RWPE2 (cell line): ENCODE measurements around the gene KIAA0930.

Experiments
- ATAC-seq: fragments of 200-7000 bp; cut with Tn5 transposase; 3 replicates; pipeline ENCODE4 v1.9.1; 2021; ENCODE audit warnings: low read depth
- DNase-seq: peaks from one replicate; pipeline ENCODE4 v3.0.0-alpha.2; 2020; ENCODE audit warnings: low spot score
- H3K27ac ChIP-seq: fragments of 450-650 bp; 2 replicates; pipeline ENCODE4 v1.5.1; 2017; ENCODE audit warnings: mild to moderate bottlenecking; ENCODE audit not compliant: poor library complexity, severe bottlenecking
- H3K27me3 ChIP-seq: fragments of 250-450 bp; sonication (Bioruptor Pico); 2 replicates; pipeline ENCODE4 v1.5.1; 2021; ENCODE audit warnings: mild to moderate bottlenecking, moderate library complexity; ENCODE audit not compliant: insufficient read depth, poor library complexity, severe bottlenecking
- H3K36me3 ChIP-seq: fragments of 250-450 bp; sonication (Bioruptor Pico); 2 replicates; pipeline ENCODE4 v1.5.1; 2020; ENCODE audit warnings: low read depth, mild to moderate bottlenecking, moderate library complexity
- H3K4me1 ChIP-seq: fragments of 250-450 bp; sonication (Bioruptor Pico); 2 replicates; pipeline ENCODE4 v1.5.1; 2021; ENCODE audit warnings: mild to moderate bottlenecking, moderate library complexity; ENCODE audit not compliant: insufficient read depth, poor library complexity, severe bottlenecking
- H3K4me3 ChIP-seq: fragments of 250-450 bp; sonication (Bioruptor Pico); 2 replicates; pipeline ENCODE4 v1.5.1; 2021; ENCODE audit warnings: mild to moderate bottlenecking, moderate library complexity; ENCODE audit not compliant: severe bottlenecking
- H3K9me3 ChIP-seq: fragments of 250-450 bp; sonication (Bioruptor Pico); 2 replicates; pipeline ENCODE4 v1.5.1; 2021; ENCODE audit warnings: mild to moderate bottlenecking, moderate library complexity; ENCODE audit not compliant: severe bottlenecking
- TF ChIP-seq, protein P1 (sequence below): fragments of 450-650 bp; IDR thresholded peaks from one replicate; pipeline ENCODE4 v1.5.1; 2017; ENCODE audit warnings: mild to moderate bottlenecking, moderate library complexity; ENCODE audit not compliant: poor library complexity, severe bottlenecking

The KIAA0930 gene

DNA sequence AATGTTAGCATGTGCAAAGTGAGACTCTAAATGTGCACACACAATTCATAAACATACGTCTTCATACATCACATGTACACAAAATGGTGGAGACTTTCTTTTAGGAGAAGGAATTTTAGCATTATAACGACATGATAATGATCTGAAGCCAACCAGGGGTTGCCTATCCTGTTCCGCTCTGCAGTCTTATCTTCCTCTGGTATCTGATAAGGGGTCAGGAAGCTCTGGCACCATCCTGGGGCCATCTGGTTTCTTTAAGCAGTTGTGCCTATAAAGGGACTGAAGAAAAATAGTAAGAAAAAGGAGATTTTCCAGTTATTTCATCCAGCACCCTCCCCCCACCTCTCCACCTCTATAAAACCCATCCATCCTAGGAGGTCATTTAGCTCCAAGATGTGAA is 82.8 kb downstream of the KIAA0930 start:
- peaks cover 35% of the 10 kb centered on the region for H3K36me3 ChIP-seq

DNA sequence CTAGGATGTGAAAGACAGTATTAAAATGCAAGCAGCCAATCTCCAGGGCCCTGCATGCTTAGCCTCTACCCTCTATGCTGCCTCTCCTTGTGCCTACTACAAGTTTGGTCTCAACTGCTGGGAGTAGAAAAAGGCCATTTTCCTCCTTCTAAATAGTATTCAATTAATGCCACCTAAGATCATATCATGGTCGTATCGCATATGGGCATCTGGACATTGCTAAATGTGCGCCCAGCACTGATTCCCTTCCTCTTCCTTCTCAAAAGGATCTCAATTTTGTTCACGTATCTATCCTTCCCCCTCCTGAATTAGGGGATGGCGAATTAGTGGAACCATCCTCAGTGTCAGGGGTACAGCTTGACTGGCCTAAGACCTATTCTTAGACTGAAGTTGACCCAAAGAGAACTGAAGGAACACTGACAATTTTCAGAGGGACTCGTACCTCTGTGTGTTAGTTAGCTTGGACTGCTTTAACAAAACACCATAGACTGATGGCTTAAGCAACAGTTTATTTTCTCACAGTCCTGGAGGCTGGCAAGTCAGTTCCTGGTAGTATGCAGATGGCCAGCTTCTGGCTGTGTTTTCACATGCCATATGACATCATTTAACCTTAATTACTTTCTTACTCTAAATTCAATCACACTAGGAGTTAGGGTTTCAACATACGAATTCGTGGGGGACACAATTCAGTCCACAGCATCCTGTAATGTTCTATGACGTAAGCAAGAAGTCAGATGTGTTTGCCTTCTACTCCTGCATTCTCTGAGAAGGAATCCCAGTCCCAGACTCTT is 85.4 kb downstream of the KIAA0930 start:
- Histone ChIP-seq H3K4me3 (no peak overlapping the region), H3K36me3 (peaks cover 36% of the 10 kb centered on the region), H3K4me1 (peaks cover 16% of the 10 kb centered on the region), H3K27me3 (no peaks in the 10 kb centered on the region), H3K9me3 (no peaks in the 10 kb centered on the region), H3K27ac (no peak overlapping the region)
- DNase-seq (no peak), ATAC-seq (no peak)
- TF ChIP-seq, protein P1, sequence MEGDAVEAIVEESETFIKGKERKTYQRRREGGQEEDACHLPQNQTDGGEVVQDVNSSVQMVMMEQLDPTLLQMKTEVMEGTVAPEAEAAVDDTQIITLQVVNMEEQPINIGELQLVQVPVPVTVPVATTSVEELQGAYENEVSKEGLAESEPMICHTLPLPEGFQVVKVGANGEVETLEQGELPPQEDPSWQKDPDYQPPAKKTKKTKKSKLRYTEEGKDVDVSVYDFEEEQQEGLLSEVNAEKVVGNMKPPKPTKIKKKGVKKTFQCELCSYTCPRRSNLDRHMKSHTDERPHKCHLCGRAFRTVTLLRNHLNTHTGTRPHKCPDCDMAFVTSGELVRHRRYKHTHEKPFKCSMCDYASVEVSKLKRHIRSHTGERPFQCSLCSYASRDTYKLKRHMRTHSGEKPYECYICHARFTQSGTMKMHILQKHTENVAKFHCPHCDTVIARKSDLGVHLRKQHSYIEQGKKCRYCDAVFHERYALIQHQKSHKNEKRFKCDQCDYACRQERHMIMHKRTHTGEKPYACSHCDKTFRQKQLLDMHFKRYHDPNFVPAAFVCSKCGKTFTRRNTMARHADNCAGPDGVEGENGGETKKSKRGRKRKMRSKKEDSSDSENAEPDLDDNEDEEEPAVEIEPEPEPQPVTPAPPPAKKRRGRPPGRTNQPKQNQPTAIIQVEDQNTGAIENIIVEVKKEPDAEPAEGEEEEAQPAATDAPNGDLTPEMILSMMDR: no peak

More for the DNA sequence above, 82.8 kb downstream of the KIAA0930 start:
- ATAC-seq (no peak), DNase-seq (no peak)
- Histone ChIP-seq H3K4me3 (no peak overlapping the region), H3K9me3 (no peaks in the 10 kb centered on the region), H3K27ac (no peak overlapping the region), H3K4me1 (peaks cover 28% of the 10 kb centered on the region), H3K27me3 (no peaks in the 10 kb centered on the region)
- TF ChIP-seq, protein P1: no peak

DNA sequence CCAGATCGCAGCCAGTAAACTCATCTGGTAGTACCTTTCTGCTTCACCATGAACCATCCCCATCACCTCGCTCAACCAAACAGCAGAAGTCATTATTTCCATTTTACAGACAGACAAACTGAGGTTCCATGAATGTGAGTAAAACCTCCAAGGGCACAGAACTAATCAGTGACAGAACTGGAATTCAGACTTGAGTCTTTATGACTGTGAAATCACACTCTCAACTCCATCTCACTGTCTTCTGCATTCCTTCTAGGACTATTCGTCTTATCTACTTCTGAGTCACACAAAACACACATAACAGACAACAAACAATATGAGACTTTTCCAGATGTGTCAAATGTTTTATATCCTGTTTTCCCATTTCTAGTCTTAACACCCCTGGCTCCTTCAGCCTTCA is 86.3 kb downstream of the KIAA0930 start:
- H3K4me3 ChIP-seq: no peak overlapping the region
- H3K9me3 ChIP-seq: no peaks in the 10 kb centered on the region
- H3K27ac ChIP-seq: no peak overlapping the region
- H3K36me3 ChIP-seq: peaks cover 39% of the 10 kb centered on the region
- TF ChIP-seq, protein P1: no peak
- H3K27me3 ChIP-seq: no peaks in the 10 kb centered on the region
- ATAC-seq: peak; percentile 38; the same call in 1 of the 3 replicates
- peaks cover 8% of the 10 kb centered on the region for H3K4me1 ChIP-seq
- no peak for DNase-seq

DNA sequence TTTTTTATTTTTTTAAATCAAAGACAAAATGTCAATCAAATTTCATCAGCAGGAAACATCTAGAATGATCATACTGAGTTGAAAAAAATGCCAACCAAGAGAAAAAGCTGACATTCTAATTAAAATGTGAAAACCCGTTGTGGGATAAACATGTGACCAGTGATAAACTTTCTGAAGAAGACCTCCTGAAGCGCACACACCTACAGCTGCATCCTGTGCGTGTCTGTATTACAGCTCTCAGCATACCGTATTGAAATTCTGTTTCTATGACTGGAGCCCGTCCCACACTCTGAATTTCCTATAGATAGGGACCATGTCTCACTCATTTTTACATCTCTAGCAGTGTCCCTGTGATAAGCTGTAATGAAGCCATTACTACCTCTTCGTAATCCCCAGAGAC is 89.2 kb downstream of the KIAA0930 start:
- Histone ChIP-seq H3K9me3 (no peaks in the 10 kb centered on the region), H3K27ac (no peak overlapping the region), H3K4me3 (no peak overlapping the region), H3K4me1 (no peaks in the 10 kb centered on the region), H3K36me3 (peaks cover 18% of the 10 kb centered on the region), H3K27me3 (no peaks in the 10 kb centered on the region)
- TF ChIP-seq, protein P1: no peak
- ATAC-seq (no peak), DNase-seq (no peak)

DNA sequence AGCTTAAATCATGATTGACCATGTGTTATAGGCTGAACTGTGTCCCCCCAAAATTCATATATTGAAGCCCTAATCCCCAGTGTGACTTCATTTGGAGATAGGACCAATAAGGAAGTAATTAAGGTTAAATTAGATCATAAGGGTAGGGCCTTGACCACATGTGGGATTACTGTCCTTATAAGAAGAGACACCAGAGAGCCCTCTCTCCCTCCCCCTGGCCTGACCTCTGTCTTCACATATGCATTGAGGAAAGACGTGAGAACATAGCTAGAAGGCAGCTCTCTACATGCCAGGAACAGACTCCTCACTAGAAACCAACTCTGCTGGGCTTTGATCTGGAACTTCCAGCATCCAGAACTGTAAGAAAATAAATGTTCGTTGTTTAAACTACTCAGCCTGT is 90.6 kb downstream of the KIAA0930 start:
- ATAC-seq (no peak), DNase-seq (no peak)
- TF ChIP-seq, protein P1: no peak
- no peaks in the 10 kb centered on the region for H3K27me3 ChIP-seq
- H3K36me3 ChIP-seq: peaks cover 18% of the 10 kb centered on the region
- no peaks in the 10 kb centered on the region for H3K4me1 ChIP-seq
- no peak overlapping the region for H3K27ac ChIP-seq
- no peaks in the 10 kb centered on the region for H3K9me3 ChIP-seq
- H3K4me3 ChIP-seq: no peak overlapping the region
